Suprapubic skin (tissue), 3 donors: ENCODE measurements around the gene IL36A.

Source experiments
- POLR2A ChIP-seq, 2 donors: fragments of 450-650 bp; IDR thresholded peaks; one replicate each; pipeline ENCODE4 v1.6.1; 2017; ENCODE audit warnings: antibody characterized with exemption in 2 of 2, mild to moderate bottlenecking in 2 of 2, moderate library complexity in 2 of 2
- TF ChIP-seq, protein P1 (sequence below), 2 donors: fragments of 200-600 bp in 1 of 2; fragments of 450-650 bp in 1 of 2; sonication (generic) in 1 of 2; IDR thresholded peaks; one replicate each; pipeline ENCODE4 v1.5.1; 2016 to 2019; ENCODE audit warnings: antibody characterized with exemption in 2 of 2, mild to moderate bottlenecking in 1 of 2, moderate library complexity in 1 of 2

GRCh38 chr2:112967023-112967422, 38.2 kb upstream of the IL36A start:
- TF ChIP-seq, protein P1, sequence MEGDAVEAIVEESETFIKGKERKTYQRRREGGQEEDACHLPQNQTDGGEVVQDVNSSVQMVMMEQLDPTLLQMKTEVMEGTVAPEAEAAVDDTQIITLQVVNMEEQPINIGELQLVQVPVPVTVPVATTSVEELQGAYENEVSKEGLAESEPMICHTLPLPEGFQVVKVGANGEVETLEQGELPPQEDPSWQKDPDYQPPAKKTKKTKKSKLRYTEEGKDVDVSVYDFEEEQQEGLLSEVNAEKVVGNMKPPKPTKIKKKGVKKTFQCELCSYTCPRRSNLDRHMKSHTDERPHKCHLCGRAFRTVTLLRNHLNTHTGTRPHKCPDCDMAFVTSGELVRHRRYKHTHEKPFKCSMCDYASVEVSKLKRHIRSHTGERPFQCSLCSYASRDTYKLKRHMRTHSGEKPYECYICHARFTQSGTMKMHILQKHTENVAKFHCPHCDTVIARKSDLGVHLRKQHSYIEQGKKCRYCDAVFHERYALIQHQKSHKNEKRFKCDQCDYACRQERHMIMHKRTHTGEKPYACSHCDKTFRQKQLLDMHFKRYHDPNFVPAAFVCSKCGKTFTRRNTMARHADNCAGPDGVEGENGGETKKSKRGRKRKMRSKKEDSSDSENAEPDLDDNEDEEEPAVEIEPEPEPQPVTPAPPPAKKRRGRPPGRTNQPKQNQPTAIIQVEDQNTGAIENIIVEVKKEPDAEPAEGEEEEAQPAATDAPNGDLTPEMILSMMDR (IDR thresholded peaks at IDR 0.05) = no peak
- no peak for TF ChIP-seq POLR2A (IDR thresholded peaks at IDR 0.05)
